ENCODE results near the gene TP63.

GRCh38 chr3:189712906-189713483, 81.8 kb downstream of the TP63 start:
- TF ChIP-seq TEAD4 (IDR thresholded peaks at IDR 0.05) (no peak), TCF12 (IDR thresholded peaks at IDR 0.05; ENCODE audit: low read depth) (no peak), CREB1 (IDR thresholded peaks at IDR 0.05; ENCODE audit: low read depth) (no peak), REST (IDR thresholded peaks at IDR 0.05; ENCODE audit: low read depth) (no peak), EGR1 (IDR thresholded peaks at IDR 0.05) (no peak), CEBPB (IDR thresholded peaks at IDR 0.05) (no peak), EP300 (IDR thresholded peaks at IDR 0.05; ENCODE audit: borderline replicate concordance) (no peak), ZBTB7A (IDR thresholded peaks at IDR 0.05; ENCODE audit: low read depth) (no peak)
